ENCODE data around the gene ADAMTS20.

The ADAMTS20 gene

GRCh38 chr12:43312991-43313505 lies 239.0 kb downstream of the ADAMTS20 start:
- TF ChIP-seq CTBP1 (IDR thresholded peaks at IDR 0.05; ENCODE audit: borderline replicate concordance) (no peak), NFRKB (IDR thresholded peaks at IDR 0.05) (no peak), SP1 (IDR thresholded peaks at IDR 0.05) (no peak), PKNOX1 (IDR thresholded peaks at IDR 0.05) (no peak), ARNT (IDR thresholded peaks at IDR 0.05) (no peak), BHLHE40 (IDR thresholded peaks at IDR 0.05; ENCODE audit: borderline replicate concordance) (no peak), FOXK2 (IDR thresholded peaks at IDR 0.05) (no peak)
- ChIA-PET POLR2A (no interaction called here), CTCF (no interaction called here)
- DNase-seq (ENCODE audit: extremely low spot score) = no peak

- POLR2A ChIA-PET = no interaction called here
- no peak for DNase-seq (ENCODE audit: extremely low spot score)
- CTCF ChIA-PET = no interaction called here
- TF ChIP-seq LEF1 (IDR thresholded peaks at IDR 0.05; ENCODE audit: borderline replicate concordance) (no peak), TARDBP (IDR thresholded peaks at IDR 0.05) (no peak), NFRKB (IDR thresholded peaks at IDR 0.05) (no peak), SP1 (IDR thresholded peaks at IDR 0.05) (no peak), FOXA1 (IDR thresholded peaks at IDR 0.05) (no peak), CTBP1 (IDR thresholded peaks at IDR 0.05; ENCODE audit: borderline replicate concordance) (no peak), SUZ12 (IDR thresholded peaks at IDR 0.05) (no peak), FOXK2 (IDR thresholded peaks at IDR 0.05) (no peak), PKNOX1 (IDR thresholded peaks at IDR 0.05) (no peak), FOXM1 (IDR thresholded peaks at IDR 0.05; ENCODE audit: borderline replicate concordance) (no peak), L3MBTL2 (conservative IDR thresholded peaks at IDR 0.05) (no peak), BHLHE40 (IDR thresholded peaks at IDR 0.05; ENCODE audit: borderline replicate concordance) (no peak), ARNT (IDR thresholded peaks at IDR 0.05) (no peak), ELF4 (IDR thresholded peaks at IDR 0.05) (no peak)
Measured at GRCh38 chr12:43310596-43310995, 241.4 kb downstream of the ADAMTS20 start.

DNA sequence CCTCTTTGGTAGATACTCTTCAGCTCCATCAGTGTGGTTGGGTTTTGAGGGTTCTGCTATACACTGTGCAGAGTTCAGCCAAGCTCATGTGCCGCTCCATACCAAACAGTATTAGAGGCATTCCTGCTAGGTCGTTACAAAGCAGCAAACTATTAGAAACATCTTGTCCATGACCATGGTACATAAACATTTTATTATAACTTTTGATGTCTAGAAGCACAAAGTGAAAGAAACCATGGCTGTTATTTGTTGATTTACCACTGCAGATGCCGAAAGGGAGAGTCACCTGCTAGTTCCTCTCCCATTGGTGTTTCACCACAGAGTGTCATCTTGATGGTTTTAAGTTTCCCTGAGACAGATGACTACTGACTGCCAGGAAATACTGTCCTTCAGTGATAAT lies 242.0 kb downstream of the ADAMTS20 start:
- POLR2A ChIA-PET = no interaction called here

DNA sequence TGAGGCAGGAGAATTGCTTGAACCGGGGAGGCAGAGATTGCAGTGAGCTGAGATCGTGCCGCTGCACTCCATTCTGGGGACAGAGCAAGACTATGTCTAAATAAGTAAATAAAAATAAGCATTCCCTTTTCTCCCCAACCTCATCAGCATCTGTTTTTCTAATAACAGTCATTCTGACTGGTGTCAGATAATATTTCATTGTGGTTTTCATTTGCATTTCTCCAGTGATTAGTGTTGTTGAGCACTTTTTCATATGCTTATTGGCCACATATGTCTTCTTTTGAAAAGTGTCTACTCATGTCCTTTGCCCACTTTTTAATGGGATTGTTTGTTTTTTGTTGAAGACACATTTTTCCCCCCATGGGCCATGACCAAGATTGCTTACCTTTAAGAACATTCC lies 243.2 kb downstream of the ADAMTS20 start:
- ChIA-PET CTCF (no interaction called here), POLR2A (no interaction called here)

More for the DNA sequence above, 242.0 kb downstream of the ADAMTS20 start:
- CTCF ChIA-PET = no interaction called here
- TF ChIP-seq ZNF384 (IDR thresholded peaks at IDR 0.05) = no peak
- TF ChIP-seq FOXK2 (IDR thresholded peaks at IDR 0.05) = no peak
- TF ChIP-seq CTBP1 (IDR thresholded peaks at IDR 0.05; ENCODE audit: borderline replicate concordance) = no peak
- no peak for TF ChIP-seq HDGF (IDR thresholded peaks at IDR 0.05; ENCODE audit: borderline replicate concordance)
- TF ChIP-seq LEF1 (IDR thresholded peaks at IDR 0.05; ENCODE audit: borderline replicate concordance) = no peak
- no peak for DNase-seq (ENCODE audit: extremely low spot score)

DNA sequence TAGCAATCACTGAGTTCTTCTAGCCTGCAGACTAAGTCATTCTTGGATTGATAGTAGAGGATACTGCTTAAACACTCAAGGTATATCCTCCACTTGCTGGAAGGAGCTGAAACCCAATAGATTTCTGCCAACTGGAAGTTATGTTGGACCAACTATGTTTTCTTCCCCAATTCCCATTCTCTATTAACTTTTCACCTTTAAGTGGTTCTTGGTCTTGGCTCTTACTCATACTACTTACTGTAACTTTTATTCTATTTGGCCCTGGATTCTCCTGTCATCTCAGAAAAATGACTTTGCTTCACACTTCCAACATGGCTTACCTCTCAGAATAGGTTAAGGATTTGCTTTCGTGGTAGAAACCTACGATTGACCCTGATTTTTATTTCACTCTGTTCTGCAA lies 244.9 kb downstream of the ADAMTS20 start:
- TF ChIP-seq FOXA1 (IDR thresholded peaks at IDR 0.05) (no peak), HDGF (IDR thresholded peaks at IDR 0.05; ENCODE audit: borderline replicate concordance) (no peak), BHLHE40 (IDR thresholded peaks at IDR 0.05; ENCODE audit: borderline replicate concordance) (no peak), L3MBTL2 (conservative IDR thresholded peaks at IDR 0.05) (no peak), PKNOX1 (IDR thresholded peaks at IDR 0.05) (no peak), NFRKB (IDR thresholded peaks at IDR 0.05) (no peak), ARNT (IDR thresholded peaks at IDR 0.05) (no peak), ELF4 (IDR thresholded peaks at IDR 0.05) (no peak), CTBP1 (IDR thresholded peaks at IDR 0.05; ENCODE audit: borderline replicate concordance) (no peak), SUZ12 (IDR thresholded peaks at IDR 0.05) (no peak), FOXM1 (IDR thresholded peaks at IDR 0.05; ENCODE audit: borderline replicate concordance) (no peak), SP1 (IDR thresholded peaks at IDR 0.05) (no peak)
- DNase-seq (ENCODE audit: extremely low spot score) = no peak
- POLR2A ChIA-PET = no interaction called here
- CTCF ChIA-PET = no interaction called here

More for the DNA sequence above, 243.2 kb downstream of the ADAMTS20 start:
- TF ChIP-seq TARDBP (IDR thresholded peaks at IDR 0.05) (no peak), PKNOX1 (IDR thresholded peaks at IDR 0.05) (no peak), CTBP1 (IDR thresholded peaks at IDR 0.05; ENCODE audit: borderline replicate concordance) (no peak), SUZ12 (IDR thresholded peaks at IDR 0.05) (no peak), SP1 (IDR thresholded peaks at IDR 0.05) (no peak)
- DNase-seq (ENCODE audit: extremely low spot score) = no peak

DNA sequence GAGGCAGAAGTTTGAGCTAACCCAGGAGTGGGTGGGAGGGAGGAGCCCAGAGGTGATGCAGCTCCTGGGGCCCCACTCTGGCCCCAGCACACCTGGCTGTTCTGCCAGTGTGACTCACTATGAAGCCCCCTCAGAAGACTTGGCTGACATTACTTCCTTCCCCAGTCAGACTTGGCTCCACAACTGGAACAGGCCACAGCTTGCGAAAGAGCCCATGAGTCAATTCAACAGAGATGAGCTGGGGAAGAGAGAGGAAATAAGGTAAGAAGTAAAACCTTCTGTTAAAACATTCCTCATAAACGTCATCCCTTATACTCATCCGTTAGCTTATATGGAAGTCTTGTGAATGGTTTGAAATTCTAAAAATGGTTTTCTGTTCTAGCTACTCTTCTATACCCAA lies 245.9 kb downstream of the ADAMTS20 start:
- TF ChIP-seq ZNF384 (IDR thresholded peaks at IDR 0.05) (no peak), CTBP1 (IDR thresholded peaks at IDR 0.05; ENCODE audit: borderline replicate concordance) (no peak), ARNT (IDR thresholded peaks at IDR 0.05) (no peak), L3MBTL2 (conservative IDR thresholded peaks at IDR 0.05) (no peak), NFRKB (IDR thresholded peaks at IDR 0.05) (no peak), FOXM1 (IDR thresholded peaks at IDR 0.05; ENCODE audit: borderline replicate concordance) (no peak), PKNOX1 (IDR thresholded peaks at IDR 0.05) (no peak), HDGF (IDR thresholded peaks at IDR 0.05; ENCODE audit: borderline replicate concordance) (no peak), SUZ12 (IDR thresholded peaks at IDR 0.05) (no peak), TARDBP (IDR thresholded peaks at IDR 0.05) (no peak), ELF4 (IDR thresholded peaks at IDR 0.05) (no peak), FOXK2 (IDR thresholded peaks at IDR 0.05) (no peak)
- no peak for DNase-seq (ENCODE audit: extremely low spot score)
- POLR2A ChIA-PET = no interaction called here
- CTCF ChIA-PET = no interaction called here
